DOHH2 (cell line): Measurements from ENCODE around the gene ABHD12.

Experiments used
- CTCF ChIP-seq: fragments of 200-600 bp; sonication (generic); IDR thresholded peaks from one replicate; pipeline ENCODE4 v1.5.1; 2014; ENCODE audit warnings: antibody characterized with exemption, mild to moderate bottlenecking, low read depth, low read length; ENCODE audit not compliant: poor library complexity, severe bottlenecking
- EZH2phosphoT487 ChIP-seq: fragments of 200-600 bp; sonication (generic); IDR thresholded peaks from 2 replicates; pipeline ENCODE4 v1.6.1; 2017; ENCODE audit warnings: borderline replicate concordance, mild to moderate bottlenecking, antibody characterized with exemption, low read length, moderate library complexity, mixed read lengths

DNA sequence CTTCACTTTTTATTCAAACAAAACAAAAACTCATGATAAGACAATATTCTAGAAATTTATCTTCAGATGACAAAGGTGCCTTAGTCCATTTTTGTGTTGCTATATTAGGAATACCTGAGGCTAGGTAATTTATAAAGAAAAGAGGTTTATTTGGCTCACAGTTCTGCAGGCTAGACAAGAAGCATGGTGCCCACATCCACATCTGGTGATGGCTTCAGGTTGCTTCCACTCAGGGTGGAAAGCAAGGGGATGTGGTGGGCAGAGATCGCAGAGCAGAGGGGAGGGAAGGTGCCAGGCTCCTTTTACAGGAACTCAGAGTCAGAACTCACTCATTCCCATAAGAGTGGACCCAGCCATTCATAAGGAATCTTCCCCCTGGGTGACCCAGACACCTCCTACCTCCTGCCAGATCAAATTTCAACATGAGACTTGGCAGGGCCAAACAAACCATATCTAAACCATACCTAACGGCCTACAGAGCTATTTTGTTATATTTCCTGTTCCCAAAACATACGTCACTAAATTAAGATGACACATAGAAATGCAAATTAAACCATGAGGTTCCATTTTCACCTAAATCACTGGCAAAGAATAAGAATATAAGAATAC lies 26.4 kb downstream of the ABHD12 start:
- TF ChIP-seq CTCF = no peak
- TF ChIP-seq EZH2phosphoT487 = no peak
